Fibroblast of peridontal ligament (primary cell): ENCODE results near the gene BUB1B.

Source experiments
- DNase-seq: peaks from one replicate; pipeline ENCODE4 v3.0.0-alpha.2; 2010; ENCODE audit errors: extremely low read depth

BUB1B gene

GRCh38 chr15:40182358-40183029 lies 21.6 kb downstream of the BUB1B start:
- no peak for DNase-seq

- DNase-seq = no peak
These were observed 23.0 kb downstream of the BUB1B start for GRCh38 chr15:40183636-40184463.

- DNase-seq = peak; percentile 58
These were observed 29.7 kb downstream of the BUB1B start for GRCh38 chr15:40190591-40190990.

- peak; percentile 59 for DNase-seq
These were observed 32.1 kb downstream of the BUB1B start for GRCh38 chr15:40192942-40193341.

GRCh38 chr15:40197434-40197833 lies 36.6 kb downstream of the BUB1B start:
- no peak for DNase-seq

- DNase-seq = no peak
These were observed 37.7 kb downstream of the BUB1B start for GRCh38 chr15:40198355-40199085.

- DNase-seq = no peak
These were observed 43.2 kb downstream of the BUB1B start for GRCh38 chr15:40204100-40204499.

- peak; percentile 79 for DNase-seq
These were observed 56.4 kb downstream of the BUB1B start for GRCh38 chr15:40217166-40217824.

GRCh38 chr15:40219801-40220200 lies 58.9 kb downstream of the BUB1B start:
- DNase-seq = no peak

GRCh38 chr15:40222131-40222530 lies 61.3 kb downstream of the BUB1B start:
- no peak for DNase-seq

GRCh38 chr15:40226736-40227135 lies 65.9 kb downstream of the BUB1B start:
- no peak for DNase-seq

GRCh38 chr15:40229316-40229715 lies 68.4 kb downstream of the BUB1B start:
- DNase-seq = no peak

GRCh38 chr15:40229956-40230355 lies 69.1 kb downstream of the BUB1B start:
- no peak for DNase-seq

- DNase-seq = peak; percentile 25
These were observed 71.8 kb downstream of the BUB1B start for GRCh38 chr15:40232625-40233070.

GRCh38 chr15:40233727-40234577 lies 73.1 kb downstream of the BUB1B start:
- no peak for DNase-seq

GRCh38 chr15:40234783-40235182 lies 73.9 kb downstream of the BUB1B start:
- DNase-seq = no peak

GRCh38 chr15:40235201-40235885 lies 74.5 kb downstream of the BUB1B start:
- DNase-seq = no peak

- DNase-seq = peak; percentile 42
These were observed 77.9 kb downstream of the BUB1B start, which contains the start of gene PAK6 for GRCh38 chr15:40238532-40239403. Gene PAK6 (plus strand): TSS chr15:40239063. CDS start chr15:40264786, 25,723 bp downstream.

GRCh38 chr15:40239404-40239692 lies 78.5 kb downstream of the BUB1B start:
- DNase-seq = no peak
